CD4-positive, CD25-positive, alpha-beta regulatory T cell (primary cell): ENCODE results near the gene FN3KRP. TPM values are rescaled to one million over a fixed set of nuclear protein-coding genes. Genes with fewer than 3 reads are reported as not detected.

Experiments used
- ATAC-seq, 2 donors: fragments of 150-1000 bp; cut with Tn5 transposase; one replicate each; pipeline ENCODE4 v1.10.0; 2021; ENCODE audit warnings: low read depth in 2 of 2, moderate number of reproducible peaks in 2 of 2, moderate library complexity in 1 of 2
- DNase-seq, 3 donors: peaks; one replicate each; pipeline versions ENCODE4 v3.0.0 to v3.0.0-alpha.2; 2012 to 2022; ENCODE audit warnings: mixed read lengths in 1 of 3
- H3K27ac ChIP-seq: one replicate; pipeline ENCODE4 v1.7.0; 2013; ENCODE audit warnings: mild to moderate bottlenecking, low read length; ENCODE audit not compliant: insufficient read depth, poor library complexity, severe bottlenecking
- H3K27me3 ChIP-seq: one replicate; pipeline ENCODE4 v1.7.0; 2013; ENCODE audit warnings: low read length; ENCODE audit not compliant: control insufficient read depth, insufficient read depth
- H3K36me3 ChIP-seq: one replicate; pipeline ENCODE4 v1.7.0; 2013; ENCODE audit warnings: mild to moderate bottlenecking, low read length, moderate library complexity; ENCODE audit not compliant: control insufficient read depth, insufficient read depth
- H3K4me1 ChIP-seq: 2 replicates; pipeline ENCODE4 v1.7.0; 2013; ENCODE audit warnings: mild to moderate bottlenecking, low read length; ENCODE audit not compliant: insufficient read depth, control insufficient read depth, poor library complexity, severe bottlenecking
- H3K4me3 ChIP-seq: one replicate; pipeline ENCODE4 v1.7.0; 2013; ENCODE audit warnings: low read depth, mild to moderate bottlenecking, low read length, moderate library complexity
- H3K9me3 ChIP-seq, 2 experiments: 1 replicate in 1 of 2; 2 replicates in 1 of 2; pipeline ENCODE4 v1.7.0; 2013; ENCODE audit warnings: low read length in 2 of 2, mild to moderate bottlenecking in 1 of 2, moderate library complexity in 1 of 2; ENCODE audit not compliant: control insufficient read depth in 2 of 2
- H3K27ac Mint-ChIP-seq, 3 donors: one replicate each; pipeline ENCODE4 v1.8.0; 2020 to 2022; ENCODE audit warnings: mild to moderate bottlenecking in 3 of 3, mixed read lengths in 3 of 3, moderate library complexity in 2 of 3
- H3K27me3 Mint-ChIP-seq: one replicate; pipeline ENCODE4 v1.8.0; 2022; ENCODE audit warnings: mild to moderate bottlenecking, mixed read lengths
- H3K36me3 Mint-ChIP-seq: one replicate; pipeline ENCODE4 v1.8.0; 2020; ENCODE audit warnings: mixed read lengths
- H3K4me1 Mint-ChIP-seq, 4 donors: one replicate each; pipeline ENCODE4 v1.8.0; 2020 to 2022; ENCODE audit warnings: mixed read lengths in 4 of 4, mild to moderate bottlenecking in 1 of 4
- H3K4me3 Mint-ChIP-seq, 4 donors: one replicate each; pipeline ENCODE4 v1.8.0; 2020 to 2022; ENCODE audit warnings: mild to moderate bottlenecking in 4 of 4, mixed read lengths in 4 of 4, moderate library complexity in 3 of 4
- H3K9me3 Mint-ChIP-seq, 7 donors: one replicate each; pipeline ENCODE4 v1.8.0; 2020 to 2022; ENCODE audit warnings: mixed read lengths in 7 of 7, mild to moderate bottlenecking in 3 of 7, moderate library complexity in 2 of 7
- polyA plus RNA-seq, 4 donors: library from polyadenylated mRNA; unstranded; fragments of 300-500 nt; fragmentation: Illumina TruSeq; gene quantifications; one replicate each; pipeline ENCODE4 v1.2.3, GENCODE V29; 2021
- total RNA-seq: library from RNA; stranded (reverse); gene quantifications from one replicate; pipeline ENCODE4 v1.2.3, GENCODE V29; 2022

FN3KRP gene
- total and polyA plus RNA-seq, 5 donors from 2014 or later: 25.3 to 36.7 (median 32.1) TPM

DNA sequence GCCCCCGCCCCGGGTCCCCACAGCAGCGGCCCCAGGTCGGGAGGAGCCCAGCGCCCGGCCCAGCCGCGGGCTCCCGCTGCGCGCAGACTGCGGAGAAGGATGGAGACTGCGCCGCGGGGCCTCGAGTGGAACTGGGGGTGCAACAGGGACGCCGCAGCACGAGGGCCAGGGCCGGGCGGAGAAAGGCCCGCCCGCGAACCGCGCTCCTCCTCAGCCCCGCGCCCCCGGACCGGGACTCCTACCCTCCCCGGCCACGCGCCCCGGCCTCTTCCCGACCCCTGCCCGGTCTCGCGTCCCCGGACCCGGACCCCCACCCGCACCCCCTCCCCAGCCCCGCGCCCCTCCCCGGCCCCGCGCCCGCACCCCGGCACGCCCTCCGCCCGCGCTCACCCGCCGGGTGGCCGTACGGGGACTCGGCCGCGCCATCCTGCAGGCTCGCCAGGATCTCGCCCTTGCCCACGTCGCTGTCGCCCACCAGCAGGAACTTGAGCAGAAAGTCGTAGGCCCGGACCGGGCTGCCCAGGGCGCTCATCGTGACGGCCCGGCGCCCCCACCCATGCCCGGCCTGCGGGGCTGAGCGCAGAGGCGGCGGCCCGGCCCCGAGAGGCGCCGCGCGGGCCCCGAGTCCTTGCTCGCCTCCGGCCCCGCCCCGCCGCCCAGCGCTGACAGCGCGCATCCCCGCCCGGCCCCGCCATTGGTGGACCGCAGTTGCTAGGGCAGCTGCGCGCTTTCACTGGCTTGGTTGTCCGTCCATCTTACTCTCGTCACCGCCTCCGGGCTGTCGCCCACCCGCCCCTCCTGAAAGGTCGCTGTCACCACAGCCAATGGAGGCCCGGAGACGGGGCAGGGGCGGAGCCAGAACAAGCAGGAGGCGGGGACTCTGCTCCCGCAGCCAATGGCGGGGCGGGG, 18.2 kb upstream of the FN3KRP start, which contains the start of gene RAB40B:
Gene RAB40B, minus strand, starts transcription at position 634 of the 909 bp plus-strand sequence. Its CDS starts 102 bp downstream, at position 532.
- no peaks in the 10 kb centered on the region for H3K27me3 ChIP-seq
- peaks cover 8 to 10% of the 10 kb centered on the region in 2 experiments for H3K9me3 ChIP-seq
- H3K4me3 ChIP-seq: peak within 1 kb of the TSS; percentile 47
- Mint-ChIP-seq H3K27ac (peak within 1 kb of the TSS in 1 of 3 donors; percentile 80), H3K36me3 (peaks cover 9% of the 10 kb centered on the region), H3K4me3 (peak within 1 kb of the TSS; percentile 89 to 91 (median 90)), H3K9me3 (peaks cover 0 to 10% (median 2%) of the 10 kb centered on the region in 7 donors), H3K27me3 (peaks cover 8% of the 10 kb centered on the region), H3K4me1 (peaks cover 0 to 25% (median under 1%) of the 10 kb centered on the region in 4 donors)
- peak within 1 kb of the TSS; percentile 51 for H3K27ac ChIP-seq
- peaks cover 4% of the 10 kb centered on the region for H3K36me3 ChIP-seq
- DNase-seq (peak; percentile 98 to 99 (median 99)), ATAC-seq (peak; percentile 99)
- H3K4me1 ChIP-seq: peaks cover 18% of the 10 kb centered on the region

DNA sequence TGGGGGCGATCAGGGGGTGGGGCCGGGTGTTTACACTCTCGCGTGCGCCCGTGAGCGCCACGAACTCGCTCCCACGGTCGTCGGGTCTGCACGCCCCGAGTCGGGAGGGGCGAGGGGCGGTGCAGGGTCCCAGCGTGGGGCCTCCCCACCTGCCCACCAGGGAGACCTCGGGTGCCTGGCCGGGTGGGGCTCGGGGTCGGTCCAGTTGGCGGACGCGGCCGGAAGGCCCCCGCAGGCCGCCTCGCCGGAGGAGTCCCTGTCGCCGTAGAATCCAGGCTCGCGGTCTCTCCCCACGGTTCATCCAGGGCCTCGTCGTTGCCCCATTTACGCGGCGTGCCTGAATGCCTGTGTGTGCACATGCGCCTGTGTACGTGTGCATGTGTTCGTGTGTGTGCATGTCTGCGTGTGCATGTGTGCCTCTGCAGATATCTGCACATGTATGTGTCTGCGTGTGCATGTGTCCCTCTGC, 17.5 kb upstream of the FN3KRP start:
- Histone ChIP-seq H3K4me3 (peak overlapping the region; percentile 47), H3K27me3 (no peaks in the 10 kb centered on the region), H3K9me3 (peaks cover 8 to 9% of the 10 kb centered on the region in 2 experiments), H3K36me3 (peaks cover 4% of the 10 kb centered on the region), H3K27ac (peak overlapping the region; percentile 51), H3K4me1 (peaks cover 18% of the 10 kb centered on the region)
- Mint-ChIP-seq H3K4me1 (peaks cover 0 to 25% (median under 1%) of the 10 kb centered on the region in 4 donors), H3K36me3 (peaks cover 9% of the 10 kb centered on the region), H3K27ac (peak overlapping the region in 1 of 3 donors; percentile 80), H3K4me3 (peak overlapping the region; percentile 89 to 91 (median 90)), H3K27me3 (peaks cover 8% of the 10 kb centered on the region), H3K9me3 (peaks cover 0 to 9% (median 2%) of the 10 kb centered on the region in 7 donors)
- ATAC-seq (no peak), DNase-seq (no peak)

DNA sequence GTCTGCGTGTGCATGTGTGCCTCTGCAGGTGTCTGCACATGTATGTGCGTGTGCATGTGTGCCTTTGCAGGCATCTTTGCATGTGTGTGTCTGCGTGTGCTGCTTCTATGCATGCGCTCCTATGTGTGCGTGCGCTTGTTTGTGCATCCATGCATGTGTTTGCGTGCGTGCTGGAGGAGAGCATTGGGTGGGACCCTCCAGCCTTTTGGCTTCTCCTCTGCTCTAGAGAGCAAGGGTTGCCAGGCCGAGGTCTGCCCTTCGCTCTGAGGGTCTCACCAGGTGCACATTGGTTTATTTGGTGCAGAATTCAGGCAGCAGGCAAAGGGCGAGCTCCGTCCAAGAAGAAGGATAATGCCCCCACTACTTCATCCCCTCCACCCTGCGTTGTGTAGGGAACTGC, 17.0 kb upstream of the FN3KRP start:
- no peak overlapping the region for H3K27ac Mint-ChIP-seq
- ATAC-seq: no peak
- peaks cover 4 to 5% of the 10 kb centered on the region in 2 experiments for H3K9me3 ChIP-seq
- H3K27me3 ChIP-seq: no peaks in the 10 kb centered on the region
- no peak for DNase-seq
- peaks cover 18% of the 10 kb centered on the region for H3K4me1 ChIP-seq
- H3K4me3 ChIP-seq: peak overlapping the region; percentile 47
- peaks cover 4% of the 10 kb centered on the region for H3K27me3 Mint-ChIP-seq
- H3K36me3 ChIP-seq: peaks cover 4% of the 10 kb centered on the region
- H3K27ac ChIP-seq: no peak overlapping the region
- H3K4me1 Mint-ChIP-seq: peaks cover 0 to 22% (median under 1%) of the 10 kb centered on the region in 4 donors
- H3K4me3 Mint-ChIP-seq: peak overlapping the region; percentile 89 to 91 (median 90)
- H3K36me3 Mint-ChIP-seq: peaks cover 4% of the 10 kb centered on the region
- H3K9me3 Mint-ChIP-seq: peaks cover 0 to 4% (median 2%) of the 10 kb centered on the region in 7 donors

DNA sequence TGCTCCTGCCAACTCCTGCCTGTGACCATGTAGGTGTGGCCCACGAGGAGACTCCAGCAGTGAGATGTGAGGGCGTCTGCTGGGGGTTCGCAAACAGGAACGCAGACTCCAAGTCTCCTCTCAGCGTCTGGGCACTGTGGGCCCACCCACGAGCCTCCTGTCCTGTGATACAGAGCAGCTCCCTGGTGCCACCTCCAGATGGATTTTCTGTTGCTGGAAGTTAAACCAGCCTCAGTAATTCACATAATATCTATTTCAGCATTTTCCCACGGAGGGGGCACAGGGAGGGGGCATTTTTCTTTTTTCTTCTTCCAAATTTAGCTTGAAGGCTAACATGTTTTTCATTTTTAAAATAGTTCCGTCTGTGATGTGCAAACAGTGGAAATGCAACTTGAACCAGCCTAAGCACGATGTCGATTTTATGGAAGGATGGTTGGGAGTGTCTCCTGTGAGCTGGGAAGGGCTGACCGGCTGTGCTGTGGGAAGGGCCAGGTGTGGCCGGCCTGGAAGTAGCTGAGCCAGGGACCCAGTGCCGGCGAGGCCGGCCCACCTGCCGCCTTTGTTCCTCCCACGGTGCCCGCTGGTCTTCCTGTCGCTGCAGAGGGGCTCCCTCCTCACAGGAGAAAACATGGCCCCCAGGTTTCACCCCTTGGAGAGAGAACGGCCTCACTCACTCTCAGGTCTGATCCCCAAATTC, 14.1 kb upstream of the FN3KRP start:
- peaks cover 11% of the 10 kb centered on the region for H3K4me1 ChIP-seq
- Mint-ChIP-seq H3K9me3 (peaks cover 0 to 2% (median 0%) of the 10 kb centered on the region in 7 donors), H3K27ac (no peak overlapping the region)

DNA sequence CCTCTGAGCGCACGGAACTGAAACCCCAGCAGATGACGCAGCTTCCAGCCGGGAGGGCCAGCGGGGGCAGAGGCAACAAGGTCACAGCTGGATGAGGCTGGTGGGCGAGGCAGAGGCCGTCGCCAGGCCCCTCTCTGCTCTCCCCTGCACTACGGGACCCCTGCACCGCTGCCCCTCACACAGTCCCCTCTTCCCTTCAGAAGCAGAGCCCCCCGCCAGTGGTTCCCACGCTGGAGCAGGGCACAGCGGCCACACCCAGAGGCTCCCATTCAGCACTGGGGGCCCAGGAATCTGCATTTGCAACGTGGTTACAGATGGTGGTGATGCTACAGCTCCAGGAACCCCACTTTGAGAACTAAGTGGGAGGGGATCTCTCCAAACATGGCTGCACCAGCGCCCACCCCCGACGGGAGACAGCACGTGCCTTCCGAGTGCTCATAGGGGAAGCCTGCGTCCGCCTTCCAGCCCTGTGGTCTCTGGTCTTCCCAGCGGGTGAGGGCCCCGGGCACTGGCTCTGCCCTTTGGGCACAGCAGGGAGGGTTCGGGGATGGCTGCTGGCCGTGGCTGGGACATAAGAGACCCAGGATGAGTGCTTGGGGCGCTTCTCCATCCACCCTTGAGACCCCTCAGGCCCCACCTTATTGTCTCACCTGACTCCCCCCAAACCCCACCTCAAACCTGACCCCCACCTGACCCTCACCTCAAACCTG, 13.3 kb upstream of the FN3KRP start:
- Mint-ChIP-seq H3K27ac (no peak overlapping the region), H3K9me3 (peaks cover 0 to 2% (median 0%) of the 10 kb centered on the region in 7 donors), H3K27me3 (no peaks in the 10 kb centered on the region), H3K4me3 (no peak overlapping the region), H3K36me3 (no peaks in the 10 kb centered on the region), H3K4me1 (peaks cover 0 to 9% (median 2%) of the 10 kb centered on the region in 4 donors)
- Histone ChIP-seq H3K27ac (no peak overlapping the region), H3K27me3 (no peaks in the 10 kb centered on the region), H3K4me3 (no peak overlapping the region), H3K4me1 (peaks cover 5% of the 10 kb centered on the region), H3K9me3 (no peaks in the 10 kb centered on the region), H3K36me3 (no peaks in the 10 kb centered on the region)
- DNase-seq (no peak), ATAC-seq (no peak)

More for the DNA sequence above, 14.1 kb upstream of the FN3KRP start:
- H3K36me3 Mint-ChIP-seq: no peaks in the 10 kb centered on the region
- H3K4me3 Mint-ChIP-seq: no peak overlapping the region
- Histone ChIP-seq H3K27ac (no peak overlapping the region), H3K27me3 (no peaks in the 10 kb centered on the region), H3K36me3 (no peaks in the 10 kb centered on the region), H3K9me3 (no peaks in the 10 kb centered on the region), H3K4me3 (no peak overlapping the region)
- peaks cover 0 to 10% (median 2%) of the 10 kb centered on the region in 4 donors for H3K4me1 Mint-ChIP-seq
- DNase-seq: no peak
- no peak for ATAC-seq
- H3K27me3 Mint-ChIP-seq: no peaks in the 10 kb centered on the region

DNA sequence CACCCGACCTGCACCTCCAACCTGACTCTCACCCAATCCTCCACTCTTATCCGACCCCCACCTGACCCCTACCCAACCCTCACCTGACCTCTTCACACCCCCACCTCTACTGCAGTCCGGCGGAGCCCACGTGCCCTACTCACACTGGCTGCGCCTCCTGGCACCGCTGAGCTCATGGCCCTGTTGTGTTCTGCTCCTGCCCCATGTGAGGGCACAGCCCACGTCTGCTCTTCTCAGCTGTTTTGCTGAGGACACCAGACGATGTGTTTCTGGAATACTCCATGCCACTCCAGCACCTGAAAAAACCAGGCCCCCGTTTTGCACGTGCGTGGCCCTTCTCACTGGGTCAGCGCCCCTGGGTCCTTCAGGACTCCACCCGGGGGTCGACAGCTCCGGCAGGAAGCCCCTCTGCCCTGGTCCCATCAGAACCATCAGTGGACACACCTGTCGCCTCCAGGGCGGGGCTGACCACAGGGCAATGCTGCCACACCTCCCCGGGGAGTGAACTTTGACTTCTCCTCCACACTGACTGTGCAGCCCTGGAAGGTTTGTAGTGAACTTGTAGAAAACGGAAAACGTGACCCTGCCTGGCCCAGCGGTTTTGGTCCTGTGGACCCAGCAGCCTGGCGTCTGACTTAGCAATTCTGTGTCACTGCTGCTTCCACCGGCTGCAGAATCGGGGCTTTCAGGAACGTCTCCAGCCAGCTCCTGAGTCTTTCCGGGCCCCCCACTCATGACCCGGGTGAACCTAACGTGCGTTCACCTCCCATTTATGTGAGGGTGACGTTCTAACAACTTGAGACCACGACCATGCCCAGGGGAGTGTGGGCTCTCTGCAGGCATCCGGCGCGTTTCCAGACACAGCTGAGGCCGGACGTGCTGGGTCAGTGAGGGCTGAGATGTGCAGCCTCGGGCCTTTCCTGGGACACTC, 12.3 kb upstream of the FN3KRP start:
- Mint-ChIP-seq H3K4me1 (peaks cover 0 to 6% (median 2%) of the 10 kb centered on the region in 4 donors), H3K9me3 (no peaks in the 10 kb centered on the region), H3K27me3 (no peaks in the 10 kb centered on the region), H3K27ac (no peak overlapping the region), H3K4me3 (peak overlapping the region in 1 of 4 donors; percentile 10), H3K36me3 (no peaks in the 10 kb centered on the region)
- no peak for ATAC-seq
- DNase-seq: no peak
- Histone ChIP-seq H3K27ac (no peak overlapping the region), H3K4me1 (peaks cover 2% of the 10 kb centered on the region), H3K9me3 (no peaks in the 10 kb centered on the region), H3K27me3 (no peaks in the 10 kb centered on the region), H3K36me3 (no peaks in the 10 kb centered on the region), H3K4me3 (no peak overlapping the region)
